ENCODE measurements around the gene CTNNA2. TPM values are rescaled to one million over a fixed set of nuclear protein-coding genes. Genes with fewer than 3 reads are reported as not detected.

CTNNA2 gene
- polyA plus RNA-seq, 2 of the 4 experiments (the other 2 are of a cell fraction): 0.50 to 0.94 TPM

DNA sequence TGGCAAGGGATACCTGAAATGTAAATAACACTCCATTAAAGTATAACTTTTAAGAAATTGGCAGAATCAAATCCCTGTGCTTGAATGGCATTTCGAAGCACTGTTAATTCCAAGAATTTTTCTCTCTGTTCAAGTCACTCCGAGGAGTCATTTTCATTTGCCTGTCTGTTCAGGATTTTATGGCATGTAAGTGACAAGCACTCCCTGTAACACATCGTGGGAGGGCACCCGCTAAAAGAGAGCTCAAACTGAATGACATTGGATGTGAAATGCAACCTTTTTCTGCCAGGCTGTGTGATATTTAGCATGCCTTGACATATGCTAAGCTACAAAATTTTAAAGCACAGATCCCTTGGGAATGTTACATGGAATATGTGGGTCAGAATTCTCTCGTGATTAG, 452.1 kb downstream of the CTNNA2 start (continued):
- TF ChIP-seq, protein P1, sequence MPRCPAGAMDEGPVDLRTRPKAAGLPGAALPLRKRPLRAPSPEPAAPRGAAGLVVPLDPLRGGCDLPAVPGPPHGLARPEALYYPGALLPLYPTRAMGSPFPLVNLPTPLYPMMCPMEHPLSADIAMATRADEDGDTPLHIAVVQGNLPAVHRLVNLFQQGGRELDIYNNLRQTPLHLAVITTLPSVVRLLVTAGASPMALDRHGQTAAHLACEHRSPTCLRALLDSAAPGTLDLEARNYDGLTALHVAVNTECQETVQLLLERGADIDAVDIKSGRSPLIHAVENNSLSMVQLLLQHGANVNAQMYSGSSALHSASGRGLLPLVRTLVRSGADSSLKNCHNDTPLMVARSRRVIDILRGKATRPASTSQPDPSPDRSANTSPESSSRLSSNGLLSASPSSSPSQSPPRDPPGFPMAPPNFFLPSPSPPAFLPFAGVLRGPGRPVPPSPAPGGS (IDR thresholded peaks at IDR 0.05): no peak
- TF ChIP-seq KDM5A (IDR thresholded peaks at IDR 0.05) (no peak), NR3C1 (IDR thresholded peaks at IDR 0.05) (no peak)
- TF ChIP-seq, protein P2, sequence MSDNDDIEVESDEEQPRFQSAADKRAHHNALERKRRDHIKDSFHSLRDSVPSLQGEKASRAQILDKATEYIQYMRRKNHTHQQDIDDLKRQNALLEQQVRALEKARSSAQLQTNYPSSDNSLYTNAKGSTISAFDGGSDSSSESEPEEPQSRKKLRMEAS (IDR thresholded peaks at IDR 0.05): no peak

DNA sequence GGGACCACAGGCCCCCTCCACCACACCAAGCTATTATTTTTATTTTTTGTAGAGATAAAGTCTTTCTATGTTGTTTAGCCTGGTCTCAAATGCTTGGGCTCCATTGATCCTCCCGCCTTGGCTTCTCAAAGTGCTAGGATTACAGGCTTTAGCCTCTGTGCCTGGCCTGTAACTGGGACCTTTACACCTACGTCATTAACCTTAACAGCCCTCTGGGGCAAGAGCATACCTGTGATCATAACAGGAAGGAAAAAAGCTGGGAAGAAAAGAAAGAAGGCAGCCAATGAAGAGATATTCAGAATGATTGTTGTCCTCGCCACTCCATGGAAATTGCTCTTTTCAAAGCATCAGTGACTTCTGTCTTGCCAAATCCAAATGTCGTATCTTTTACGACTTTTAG, 453.5 kb downstream of the CTNNA2 start:
- no peak for DNase-seq (ENCODE audit: low read depth in 1 of 2, low spot score in 1 of 2)
- no peak for FAIRE-seq
- Histone ChIP-seq H3K9me3 (no peaks in the 10 kb centered on the region), H3K27ac (no peak overlapping the region), H3K4me3 (no peak overlapping the region), H3K4me1 (no peaks in the 10 kb centered on the region), H3K4me2 (no peak overlapping the region)
- ChIA-PET CTCF (no interaction called here), POLR2A (no interaction called here)
- 26% methylated on average over 5 of the region's 5 CpGs for WGBS (ENCODE audit: missing lambda C conversion rate)
- no peak for TF ChIP-seq CHD4 (IDR thresholded peaks at IDR 0.05; ENCODE audit: borderline replicate concordance)
- TF ChIP-seq CHD2 (IDR thresholded peaks at IDR 0.05; ENCODE audit: low read length, partially characterized antibody): no peak
- TF ChIP-seq MAFK (IDR thresholded peaks at IDR 0.05; ENCODE audit: partially characterized antibody): no peak
- TF ChIP-seq SMC3 (IDR thresholded peaks at IDR 0.05): no peak
- TF ChIP-seq MYC (IDR thresholded peaks at IDR 0.05; ENCODE audit: borderline replicate concordance, low read length): no peak
- no peak for TF ChIP-seq REST (IDR thresholded peaks at IDR 0.05)
- TF ChIP-seq HDAC2 (IDR thresholded peaks at IDR 0.05): no peak
- TF ChIP-seq, protein P3, sequence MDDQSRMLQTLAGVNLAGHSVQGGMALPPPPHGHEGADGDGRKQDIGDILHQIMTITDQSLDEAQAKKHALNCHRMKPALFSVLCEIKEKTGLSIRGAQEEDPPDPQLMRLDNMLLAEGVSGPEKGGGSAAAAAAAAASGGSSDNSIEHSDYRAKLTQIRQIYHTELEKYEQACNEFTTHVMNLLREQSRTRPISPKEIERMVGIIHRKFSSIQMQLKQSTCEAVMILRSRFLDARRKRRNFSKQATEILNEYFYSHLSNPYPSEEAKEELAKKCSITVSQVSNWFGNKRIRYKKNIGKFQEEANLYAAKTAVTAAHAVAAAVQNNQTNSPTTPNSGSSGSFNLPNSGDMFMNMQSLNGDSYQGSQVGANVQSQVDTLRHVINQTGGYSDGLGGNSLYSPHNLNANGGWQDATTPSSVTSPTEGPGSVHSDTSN (IDR thresholded peaks at IDR 0.05): no peak
- TF ChIP-seq ZNF302 (CRISPR knock-in tag; IDR thresholded peaks at IDR 0.05): no peak
- no peak for TF ChIP-seq EP300 (IDR thresholded peaks at IDR 0.05)
- no peak for TF ChIP-seq KDM1A (IDR thresholded peaks at IDR 0.05; ENCODE audit: low read depth)
- TF ChIP-seq CBX8 (IDR thresholded peaks at IDR 0.05): no peak
- no peak for TF ChIP-seq TFCP2L1 (CRISPR knock-in tag; IDR thresholded peaks at IDR 0.05)
- no peak for ATAC-seq

DNA sequence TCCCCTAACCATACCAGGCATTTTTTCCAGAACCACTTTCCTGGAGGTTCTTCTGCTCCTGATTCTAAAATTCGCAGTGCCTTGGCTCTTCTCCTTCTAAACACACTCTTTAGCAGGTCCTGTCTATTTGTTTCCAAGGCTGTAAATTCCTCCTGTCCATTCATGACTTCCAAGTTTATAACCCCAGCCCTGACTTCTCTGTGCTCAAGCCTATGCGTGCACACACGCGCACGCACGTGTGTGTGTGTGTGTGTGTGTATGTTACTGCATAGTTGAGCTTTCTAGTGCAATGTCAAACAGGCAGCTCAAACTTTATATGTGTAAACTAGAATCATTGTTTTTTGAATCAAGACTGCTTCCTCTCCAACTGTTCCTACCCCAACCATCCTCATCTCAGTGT, 454.0 kb downstream of the CTNNA2 start:
- DNase-seq (ENCODE audit: low read depth in 1 of 2, low spot score in 1 of 2): no peak
- FAIRE-seq: no peak
- 46% methylated on average over 6 of the region's 6 CpGs for WGBS (ENCODE audit: missing lambda C conversion rate)
- TF ChIP-seq RAD21 (conservative IDR thresholded peaks at IDR 0.05 in 1 of 2, IDR thresholded peaks at IDR 0.05 in 1 of 2) (no peak), RCOR1 (IDR thresholded peaks at IDR 0.05; ENCODE audit: low read depth, low read length) (no peak), CBX8 (IDR thresholded peaks at IDR 0.05) (no peak), ZFP36 (IDR thresholded peaks at IDR 0.05; ENCODE audit: borderline replicate concordance, partially characterized antibody) (no peak), FOSL2 (IDR thresholded peaks at IDR 0.05) (no peak), FOSL2 (CRISPR knock-in tag; IDR thresholded peaks at IDR 0.05) (no peak), SREBF2 (IDR thresholded peaks at IDR 0.05) (no peak), RARB (CRISPR knock-in tag; IDR thresholded peaks at IDR 0.05) (no peak), NPAS2 (CRISPR knock-in tag; IDR thresholded peaks at IDR 0.05; ENCODE audit: borderline replicate concordance) (no peak), TFCP2L1 (CRISPR knock-in tag; IDR thresholded peaks at IDR 0.05) (no peak), RNF2 (IDR thresholded peaks at IDR 0.05; ENCODE audit: borderline replicate concordance, low read depth) (no peak), CHD4 (IDR thresholded peaks at IDR 0.05; ENCODE audit: borderline replicate concordance) (no peak), CHD2 (IDR thresholded peaks at IDR 0.05; ENCODE audit: low read length, partially characterized antibody) (no peak)
- TF ChIP-seq, protein P4, sequence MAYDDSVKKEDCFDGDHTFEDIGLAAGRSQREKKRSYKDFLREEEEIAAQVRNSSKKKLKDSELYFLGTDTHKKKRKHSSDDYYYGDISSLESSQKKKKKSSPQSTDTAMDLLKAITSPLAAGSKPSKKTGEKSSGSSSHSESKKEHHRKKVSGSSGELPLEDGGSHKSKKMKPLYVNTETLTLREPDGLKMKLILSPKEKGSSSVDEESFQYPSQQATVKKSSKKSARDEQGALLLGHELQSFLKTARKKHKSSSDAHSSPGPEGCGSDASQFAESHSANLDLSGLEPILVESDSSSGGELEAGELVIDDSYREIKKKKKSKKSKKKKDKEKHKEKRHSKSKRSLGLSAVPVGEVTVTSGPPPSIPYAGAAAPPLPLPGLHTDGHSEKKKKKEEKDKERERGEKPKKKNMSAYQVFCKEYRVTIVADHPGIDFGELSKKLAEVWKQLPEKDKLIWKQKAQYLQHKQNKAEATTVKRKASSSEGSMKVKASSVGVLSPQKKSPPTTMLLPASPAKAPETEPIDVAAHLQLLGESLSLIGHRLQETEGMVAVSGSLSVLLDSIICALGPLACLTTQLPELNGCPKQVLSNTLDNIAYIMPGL (CRISPR knock-in tag; IDR thresholded peaks at IDR 0.05; ENCODE audit: borderline replicate concordance): no peak
- CTCF ChIA-PET: no interaction called here
- Histone ChIP-seq H3K4me3 (no peak overlapping the region), H3K9me3 (no peaks in the 10 kb centered on the region), H3K27ac (no peak overlapping the region), H3K4me2 (no peak overlapping the region), H3K4me1 (no peaks in the 10 kb centered on the region)
- ATAC-seq: no peak
- POLR2A ChIA-PET: no interaction called here

Data from A549 (cell line).